Right lobe of liver (tissue), 6 donors: Measurements from ENCODE around the gene HSD17B2. TPM values are rescaled to one million over a fixed set of nuclear protein-coding genes. Genes with fewer than 3 reads are reported as not detected.
A peak's percentile ranks its signal among the peaks of the same experiment; 100 is the strongest.

Experiments used
- ATAC-seq, 4 donors: fragments of 200-7000 bp; cut with Tn5 transposase; one replicate each; pipeline ENCODE4 v1.9.1; 2020; ENCODE audit warnings: mild to moderate bottlenecking in 4 of 4, moderate library complexity in 4 of 4
- DNase-seq, 3 donors: peaks; one replicate each; pipeline ENCODE4 v3.0.0-alpha.2; 2020
- H3K27ac ChIP-seq, 3 donors: fragments of 200-600 bp; one replicate each; pipeline ENCODE4 v1.8.0; 2022
- H3K27me3 ChIP-seq, 2 donors: fragments of 200-600 bp; one replicate each; pipeline ENCODE4 v1.8.0; 2022
- H3K36me3 ChIP-seq, 4 donors: fragments of 200-600 bp; sonication (generic) in 1 of 4; one replicate each; pipeline versions ENCODE4 v1.5.1 to v1.8.0; 2017 to 2022; ENCODE audit warnings: control low read depth in 1 of 4
- H3K4me1 ChIP-seq, 4 donors: fragments of 200-600 bp; sonication (generic) in 1 of 4; one replicate each; pipeline versions ENCODE4 v1.5.1 to v1.8.0; 2017 to 2022; ENCODE audit warnings: control low read depth in 1 of 4
- H3K4me3 ChIP-seq, 3 donors: fragments of 200-600 bp; one replicate each; pipeline ENCODE4 v1.8.0; 2022
- H3K9me3 ChIP-seq, 4 donors: fragments of 200-600 bp; sonication (generic) in 1 of 4; one replicate each; pipeline versions ENCODE4 v1.5.1 to v1.8.0; 2017 to 2022; ENCODE audit warnings: control low read depth in 1 of 4
- POLR2A ChIP-seq: fragments of 450-650 bp; IDR thresholded peaks from one replicate; pipeline ENCODE4 v1.6.1; 2017; ENCODE audit warnings: antibody characterized with exemption, mild to moderate bottlenecking
- WGBS: methylation state at CpG from one replicate; pipeline ENCODE4 v1.1.6; 2018; ENCODE audit warnings: low coverage, low lambda C conversion rate; ENCODE audit not compliant: insufficient coverage; ENCODE audit errors: missing lambda C conversion rate; 5-methylcytosine and 5-hydroxymethylcytosine counted together
- intact Hi-C, 2 donors: fragments of 100-400 bp; cut with DNase I; formaldehyde crosslinking; loops; one replicate each; pipeline versions ENCODE4 v1.11.2 to v1.14.1; 2022
- total RNA-seq, 6 experiments: library from RNA; depleted of rRNA in 2 of 6; stranded (reverse); fragments of >200 nt in 2 of 6; fragmentation: NEBNext Ultra II Directional in 3 of 6; extraction: Animal tissue kit (Norgen Biotek cat#: 25700) in 3 of 6; gene quantifications; one replicate each; pipeline versions ENCODE4 v1.1.0 to v1.2.4, GENCODE V29; 2016 to 2023
- TF ChIP-seq, protein P1 (sequence below), 4 donors: fragments of 200-600 bp in 3 of 4; fragments of 450-650 bp in 1 of 4; IDR thresholded peaks; one replicate each; pipeline versions ENCODE4 v1.5.1 to v1.8.0; 2016 to 2022; ENCODE audit warnings: antibody characterized with exemption in 4 of 4, mild to moderate bottlenecking in 2 of 4
- donor health status: DM: no; HTN: yes; CAD: no.
- donor health status: DM: no; HTN: no; CAD: no.
- donor health status: DM: no; HTN: no; CAD: no.
- donor health status: DM: no; HTN: yes; CAD: no.
- donor health status: DM: no; HTN: yes; CAD: no.

The HSD17B2 gene
- total RNA-seq, 6 experiments from 2014 or later = 65.2 to 144 (median 84.7) TPM

- intact Hi-C loops = no loop called here
- WGBS = 52% methylated on average over 4 of the region's 6 CpGs
These were observed 8.9 kb downstream of the HSD17B2 start for GRCh38 chr16:82043680-82044584.

GRCh38 chr16:82044585-82044911 lies 9.5 kb downstream of the HSD17B2 start:
- WGBS = 18% methylated on average over 2 of the region's 3 CpGs
- Histone ChIP-seq H3K27ac (peak overlapping the region in 2 of 3 donors; percentile 34 to 61), H3K4me3 (no peak overlapping the region), H3K36me3 (no peaks in the 10 kb centered on the region), H3K27me3 (no peaks in the 10 kb centered on the region), H3K4me1 (peaks cover 0 to 63% (median 20%) of the 10 kb centered on the region in 4 donors), H3K9me3 (no peaks in the 10 kb centered on the region)
- no peak for DNase-seq
- intact Hi-C loops = no loop called here
- no peak for TF ChIP-seq POLR2A
- TF ChIP-seq, protein P1, sequence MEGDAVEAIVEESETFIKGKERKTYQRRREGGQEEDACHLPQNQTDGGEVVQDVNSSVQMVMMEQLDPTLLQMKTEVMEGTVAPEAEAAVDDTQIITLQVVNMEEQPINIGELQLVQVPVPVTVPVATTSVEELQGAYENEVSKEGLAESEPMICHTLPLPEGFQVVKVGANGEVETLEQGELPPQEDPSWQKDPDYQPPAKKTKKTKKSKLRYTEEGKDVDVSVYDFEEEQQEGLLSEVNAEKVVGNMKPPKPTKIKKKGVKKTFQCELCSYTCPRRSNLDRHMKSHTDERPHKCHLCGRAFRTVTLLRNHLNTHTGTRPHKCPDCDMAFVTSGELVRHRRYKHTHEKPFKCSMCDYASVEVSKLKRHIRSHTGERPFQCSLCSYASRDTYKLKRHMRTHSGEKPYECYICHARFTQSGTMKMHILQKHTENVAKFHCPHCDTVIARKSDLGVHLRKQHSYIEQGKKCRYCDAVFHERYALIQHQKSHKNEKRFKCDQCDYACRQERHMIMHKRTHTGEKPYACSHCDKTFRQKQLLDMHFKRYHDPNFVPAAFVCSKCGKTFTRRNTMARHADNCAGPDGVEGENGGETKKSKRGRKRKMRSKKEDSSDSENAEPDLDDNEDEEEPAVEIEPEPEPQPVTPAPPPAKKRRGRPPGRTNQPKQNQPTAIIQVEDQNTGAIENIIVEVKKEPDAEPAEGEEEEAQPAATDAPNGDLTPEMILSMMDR (IDR thresholded peaks at IDR 0.05) = no peak
- ATAC-seq = peak; percentile 29 to 76 (median 62)

More at GRCh38 chr16:82043680-82044584, 8.9 kb downstream of the HSD17B2 start:
- no peaks in the 10 kb centered on the region for H3K36me3 ChIP-seq
- H3K27me3 ChIP-seq = no peaks in the 10 kb centered on the region
- H3K4me3 ChIP-seq = no peak overlapping the region
- TF ChIP-seq, protein P1 (IDR thresholded peaks at IDR 0.05) = no peak
- TF ChIP-seq POLR2A = no peak
- peak overlapping the region in 2 of 3 donors; percentile 34 to 61 for H3K27ac ChIP-seq
- ATAC-seq (peak; percentile 34 to 69 (median 51)), DNase-seq (no peak)
- peaks cover 0 to 57% (median 20%) of the 10 kb centered on the region in 4 donors for H3K4me1 ChIP-seq
- no peaks in the 10 kb centered on the region for H3K9me3 ChIP-seq

DNA sequence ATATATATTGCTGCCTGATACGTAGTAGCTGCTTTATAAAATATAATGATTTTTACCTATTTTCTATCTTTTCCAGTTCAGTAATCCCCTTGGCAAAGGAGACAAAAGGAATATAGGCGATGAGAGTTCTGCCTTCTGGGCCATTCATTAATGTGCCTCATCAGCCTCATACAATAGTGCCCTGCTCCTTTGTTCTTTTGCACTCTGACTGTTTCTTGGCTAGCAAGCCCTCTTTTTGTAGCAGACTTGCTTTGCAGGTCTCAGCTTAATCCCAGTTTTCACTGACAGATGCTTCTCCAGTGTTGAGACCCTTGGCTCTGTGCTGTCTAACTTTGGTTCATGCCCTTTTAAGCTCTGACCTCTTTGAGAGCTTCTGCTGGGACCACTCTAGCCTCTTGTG lies 10.4 kb downstream of the HSD17B2 start:
- H3K9me3 ChIP-seq = no peaks in the 10 kb centered on the region
- no peak for ATAC-seq
- no peak for DNase-seq
- H3K27ac ChIP-seq = peak overlapping the region in 1 of 3 donors; percentile 61
- intact Hi-C loops = no loop called here
- H3K36me3 ChIP-seq = no peaks in the 10 kb centered on the region
- TF ChIP-seq POLR2A = no peak
- TF ChIP-seq, protein P1 (IDR thresholded peaks at IDR 0.05) = no peak
- H3K4me3 ChIP-seq = no peak overlapping the region
- H3K27me3 ChIP-seq = no peaks in the 10 kb centered on the region
- WGBS = 58% methylated on average over 2 of the region's 2 CpGs
- peaks cover 0 to 70% (median 22%) of the 10 kb centered on the region in 4 donors for H3K4me1 ChIP-seq

DNA sequence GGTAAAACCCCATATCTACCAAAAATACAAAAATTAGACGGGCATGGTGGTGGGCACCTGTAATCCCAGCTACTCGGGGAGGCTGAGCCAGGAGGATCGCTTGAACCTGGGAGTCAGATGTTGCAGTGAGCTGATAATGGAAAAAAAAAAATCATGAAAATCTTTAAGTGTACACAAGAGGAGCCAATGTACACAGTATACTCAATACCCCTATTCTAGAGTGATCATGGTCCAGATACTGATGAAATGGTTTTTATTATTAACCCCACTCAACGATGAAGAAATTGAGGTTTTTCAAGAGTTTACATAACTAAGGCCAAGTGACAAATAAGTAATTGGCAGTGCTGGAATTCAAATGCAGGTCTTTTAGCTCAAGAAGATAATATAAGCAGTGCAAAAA lies 11.5 kb downstream of the HSD17B2 start:
- DNase-seq (no peak), ATAC-seq (peak; percentile 11 to 57 (median 28))
- intact Hi-C loops = no loop called here
- Histone ChIP-seq H3K36me3 (no peaks in the 10 kb centered on the region), H3K27ac (peak overlapping the region in 1 of 3 donors; percentile 61), H3K4me1 (peaks cover 0 to 81% (median 26%) of the 10 kb centered on the region in 4 donors), H3K4me3 (no peak overlapping the region), H3K27me3 (no peaks in the 10 kb centered on the region), H3K9me3 (no peaks in the 10 kb centered on the region)
- WGBS = 39% methylated on average over 3 of the region's 4 CpGs
- no peak for TF ChIP-seq POLR2A
- TF ChIP-seq, protein P1 (IDR thresholded peaks at IDR 0.05) = no peak
